Spleen (tissue), 11 donors: ENCODE data around the gene PEX5L. TPM values are rescaled to one million over a fixed set of nuclear protein-coding genes. Genes with fewer than 3 reads are reported as not detected.

Experiments
- DNase-seq: peaks from one replicate; pipeline ENCODE4 v3.0.0-alpha.2; 2020
- H3K27ac ChIP-seq, 8 donors: fragments of 200-600 bp; sonication (generic) in 7 of 8; 1 replicate in 4 of 8; 2 replicates in 4 of 8; pipeline versions ENCODE4 v1.5.0 to v1.8.0; 2016 to 2021; ENCODE audit warnings: inconsistent platforms in 4 of 8, mild to moderate bottlenecking in 4 of 8, moderate library complexity in 1 of 8
- H3K27me3 ChIP-seq, 7 donors: fragments of 200-600 bp; sonication (generic) in 6 of 7; replicated peaks in 1 of 7; 1 replicate in 4 of 7; 2 replicates in 3 of 7; pipeline versions ENCODE4 v1.5.0 to v1.8.0; 2016 to 2021; ENCODE audit warnings: inconsistent platforms in 3 of 7, mild to moderate bottlenecking in 1 of 7
- H3K36me3 ChIP-seq, 6 donors: fragments of 200-600 bp; sonication (generic) in 5 of 6; 1 replicate in 4 of 6; 2 replicates in 2 of 6; pipeline versions ENCODE4 v1.5.0 to v1.8.0; 2016 to 2021; ENCODE audit warnings: inconsistent platforms in 2 of 6
- H3K4me1 ChIP-seq, 6 donors: fragments of 200-600 bp; sonication (generic) in 5 of 6; 1 replicate in 3 of 6; 2 replicates in 3 of 6; pipeline versions ENCODE4 v1.5.0 to v1.8.0; 2016 to 2021; ENCODE audit warnings: inconsistent platforms in 3 of 6
- H3K4me3 ChIP-seq, 8 donors: fragments of 200-600 bp; sonication (generic) in 7 of 8; 1 replicate in 4 of 8; 2 replicates in 4 of 8; pipeline versions ENCODE4 v1.5.0 to v1.8.0; 2016 to 2021; ENCODE audit warnings: inconsistent platforms in 4 of 8, mild to moderate bottlenecking in 4 of 8, moderate library complexity in 2 of 8
- H3K9me3 ChIP-seq, 8 donors: fragments of 200-600 bp; sonication (generic) in 7 of 8; 1 replicate in 4 of 8; 2 replicates in 4 of 8; pipeline versions ENCODE4 v1.5.0 to v1.8.0; 2016 to 2021; ENCODE audit warnings: inconsistent platforms in 4 of 8
- CTCF ChIP-seq, 11 experiments: fragments of 200-600 bp in 7 of 11; fragments of 450-650 bp in 4 of 11; sonication (generic) in 4 of 11; IDR thresholded peaks in 8 of 11; conservative IDR thresholded peaks in 3 of 11; 1 replicate in 7 of 11; 2 replicates in 4 of 11; pipeline versions ENCODE4 v1.4.0 to v1.8.0; 2016 to 2021; ENCODE audit warnings: antibody characterized with exemption in 11 of 11, inconsistent platforms in 4 of 11, mild to moderate bottlenecking in 1 of 11
- POLR2A ChIP-seq, 3 donors: fragments of 450-650 bp; IDR thresholded peaks; one replicate each; pipeline ENCODE4 v1.5.1; 2017; ENCODE audit warnings: antibody characterized with exemption in 3 of 3, mild to moderate bottlenecking in 1 of 3
- POLR2AphosphoS5 ChIP-seq, 3 donors: sonication (generic); formaldehyde crosslinking; IDR thresholded peaks; one replicate each; pipeline ENCODE4 v1.5.1; 2017; ENCODE audit warnings: antibody characterized with exemption in 3 of 3
- WGBS, 5 donors: extraction: QIAGEN DNeasy Blood & Tissue Kit in 3 of 5; methylation state at CpG; one replicate each; pipeline versions ENCODE4 v1.1.5 to v1.1.7; 2013 to 2018; 5-methylcytosine and 5-hydroxymethylcytosine counted together
- intact Hi-C: fragments of 100-400 bp; cut with DNase I; formaldehyde crosslinking; loops from one replicate; pipeline ENCODE4 v1.15.0; 2023; ENCODE audit warnings: low total_unique reads
- polyA plus RNA-seq, 3 donors: library from polyadenylated mRNA; stranded (reverse); fragments of 200-250 nt; gene quantifications; one replicate each; pipeline ENCODE4 v1.2.1, GENCODE V29; 2013
- total RNA-seq, 7 donors: library from RNA; depleted of rRNA in 3 of 7; stranded (reverse); fragments of >200 nt in 3 of 7; fragmentation: NEBNext Ultra II Directional in 4 of 7; extraction: Animal tissue kit (Norgen Biotek cat#: 25700) in 4 of 7; gene quantifications; one replicate each; pipeline versions ENCODE4 v1.1.0 to v1.2.1, GENCODE V29; 2016 to 2021
- donor health status: healthy with polysubstance abuse.
- donor health status: DM: no; HTN: no; CAD: no; lungs with moderate emphysema.
- donor health status: DM: no; HTN: no; CAD: no.
- donor health status: Bipolar disorder and iron deficiency.
- donor health status: healthy.
- donor health status: DM: no; HTN: no; CAD: no.
- donor health status: DM: yes; HTN: yes; CAD: no.

The PEX5L gene
- total and polyA plus RNA-seq, 10 donors, result under 0.01 to 0.55 (median 0.02) TPM; not detected in 7

- H3K27me3 ChIP-seq, result peaks cover 0 to 18% (median 0%) of the 10 kb centered on the region in 7 donors
- TF ChIP-seq POLR2AphosphoS5 (IDR thresholded peaks at IDR 0.05) (no peak), POLR2A (IDR thresholded peaks at IDR 0.05) (no peak), CTCF (IDR thresholded peaks at IDR 0.05 in 8 of 11, conservative IDR thresholded peaks at IDR 0.05 in 3 of 11) (no peak)
- H3K4me3 ChIP-seq, result no peak overlapping the region
- no peaks in the 10 kb centered on the region for H3K4me1 ChIP-seq
- no peak for DNase-seq
- no peak overlapping the region for H3K27ac ChIP-seq
- intact Hi-C loops, result no loop called here
- H3K36me3 ChIP-seq, result no peaks in the 10 kb centered on the region
- no peaks in the 10 kb centered on the region for H3K9me3 ChIP-seq
Measured at GRCh38 chr3:179833294-179833693, 203.4 kb downstream of the PEX5L start.

- no peaks in the 10 kb centered on the region for H3K4me1 ChIP-seq
- H3K27ac ChIP-seq, result no peak overlapping the region
- TF ChIP-seq POLR2A (IDR thresholded peaks at IDR 0.05) (no peak), CTCF (IDR thresholded peaks at IDR 0.05 in 8 of 11, conservative IDR thresholded peaks at IDR 0.05 in 3 of 11) (no peak), POLR2AphosphoS5 (IDR thresholded peaks at IDR 0.05) (no peak)
- no peaks in the 10 kb centered on the region for H3K9me3 ChIP-seq
- 91 to 97% (median 94%) methylated on average over 3 of the region's 3 CpGs for WGBS, 5 donors
- no peak for DNase-seq
- H3K27me3 ChIP-seq, result peaks cover 0 to 18% (median 0%) of the 10 kb centered on the region in 7 donors
- no peak overlapping the region for H3K4me3 ChIP-seq
- no peaks in the 10 kb centered on the region for H3K36me3 ChIP-seq
- intact Hi-C loops, result no loop called here
Measured at GRCh38 chr3:179832333-179832854, 204.3 kb downstream of the PEX5L start.

GRCh38 chr3:179829401-179829800, 207.3 kb downstream of the PEX5L start:
- WGBS, 5 donors, result 70 to 81% (median 72%) methylated on average over 5 of the region's 5 CpGs
- H3K27me3 ChIP-seq, result peaks cover 0 to 18% (median 0%) of the 10 kb centered on the region in 7 donors
- intact Hi-C loops, result no loop called here

GRCh38 chr3:179828738-179829137, 208.0 kb downstream of the PEX5L start:
- TF ChIP-seq CTCF (IDR thresholded peaks at IDR 0.05 in 8 of 11, conservative IDR thresholded peaks at IDR 0.05 in 3 of 11), result no peak
- TF ChIP-seq POLR2AphosphoS5 (IDR thresholded peaks at IDR 0.05), result no peak
- no peak for TF ChIP-seq POLR2A (IDR thresholded peaks at IDR 0.05)
- H3K27me3 ChIP-seq, result peaks cover 0 to 22% (median 0%) of the 10 kb centered on the region in 7 donors

More at GRCh38 chr3:179829401-179829800, 207.3 kb downstream of the PEX5L start:
- no peak for DNase-seq
- TF ChIP-seq POLR2A (IDR thresholded peaks at IDR 0.05) (no peak), CTCF (IDR thresholded peaks at IDR 0.05 in 8 of 11, conservative IDR thresholded peaks at IDR 0.05 in 3 of 11) (no peak), POLR2AphosphoS5 (IDR thresholded peaks at IDR 0.05) (no peak)
- H3K4me1 ChIP-seq, result no peaks in the 10 kb centered on the region
- H3K9me3 ChIP-seq, result no peaks in the 10 kb centered on the region
- no peak overlapping the region for H3K27ac ChIP-seq
- no peaks in the 10 kb centered on the region for H3K36me3 ChIP-seq
- no peak overlapping the region for H3K4me3 ChIP-seq

More at GRCh38 chr3:179828738-179829137, 208.0 kb downstream of the PEX5L start:
- Histone ChIP-seq H3K4me3 (no peak overlapping the region), H3K36me3 (no peaks in the 10 kb centered on the region), H3K4me1 (no peaks in the 10 kb centered on the region), H3K9me3 (no peaks in the 10 kb centered on the region), H3K27ac (no peak overlapping the region)
- DNase-seq, result no peak
- WGBS, 5 donors, result 72 to 91% (median 82%) methylated on average over 2 of the region's 2 CpGs
- intact Hi-C loops, result no loop called here
